ENCODE measurements around the gene FEZF2.
A peak's percentile ranks its signal among the peaks of the same experiment; 100 is the strongest.

FEZF2 gene

GRCh38 chr3:62372621-62373041 is 719 bp downstream of the FEZF2 start:
- DNase-seq (ENCODE audit: low read depth) = no peak

DNA sequence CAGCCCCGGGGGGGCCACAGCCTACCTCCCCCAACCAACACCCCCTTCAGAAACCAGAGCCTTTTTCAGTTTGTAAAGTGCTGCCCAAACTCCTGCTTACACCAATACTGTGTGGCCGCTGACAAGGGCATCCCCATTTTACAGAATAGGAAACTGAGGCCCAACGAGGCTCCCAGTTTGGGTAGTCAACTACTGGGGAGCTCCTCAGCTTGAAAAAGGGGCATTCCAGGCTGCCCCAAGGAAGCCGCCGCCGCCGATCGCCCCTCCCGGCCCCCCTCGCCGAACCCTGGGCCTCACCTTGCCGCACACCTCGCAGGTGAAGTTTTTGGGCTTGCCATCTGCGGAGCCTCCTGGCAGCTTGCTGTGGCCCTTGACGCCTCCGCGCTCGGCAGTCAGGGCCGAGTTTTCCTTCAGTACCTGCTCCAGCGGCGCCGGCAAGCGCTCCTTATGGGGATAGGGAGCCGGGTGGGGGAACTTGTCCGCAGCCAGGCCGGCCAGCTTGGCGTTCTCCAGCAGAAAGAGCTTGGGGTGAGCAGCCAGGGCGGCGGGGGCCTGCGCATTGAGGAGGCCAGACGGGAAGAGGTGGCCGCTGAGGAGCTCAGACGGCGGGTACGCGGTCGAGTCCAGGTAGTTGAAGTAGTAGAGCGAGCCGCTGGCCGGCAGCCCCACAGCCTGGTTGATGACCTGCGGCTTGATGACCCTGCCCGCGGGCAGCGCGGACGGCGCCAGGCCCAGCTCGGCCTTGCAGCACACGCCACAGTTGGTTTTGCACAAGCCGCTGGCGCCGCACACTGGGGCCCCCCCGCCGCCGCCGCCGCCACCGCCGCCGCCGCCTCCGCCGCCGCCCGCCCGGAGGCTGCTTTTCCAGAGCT is 1.4 kb downstream of the FEZF2 start:
- no peak for DNase-seq (ENCODE audit: low read depth)

DNA sequence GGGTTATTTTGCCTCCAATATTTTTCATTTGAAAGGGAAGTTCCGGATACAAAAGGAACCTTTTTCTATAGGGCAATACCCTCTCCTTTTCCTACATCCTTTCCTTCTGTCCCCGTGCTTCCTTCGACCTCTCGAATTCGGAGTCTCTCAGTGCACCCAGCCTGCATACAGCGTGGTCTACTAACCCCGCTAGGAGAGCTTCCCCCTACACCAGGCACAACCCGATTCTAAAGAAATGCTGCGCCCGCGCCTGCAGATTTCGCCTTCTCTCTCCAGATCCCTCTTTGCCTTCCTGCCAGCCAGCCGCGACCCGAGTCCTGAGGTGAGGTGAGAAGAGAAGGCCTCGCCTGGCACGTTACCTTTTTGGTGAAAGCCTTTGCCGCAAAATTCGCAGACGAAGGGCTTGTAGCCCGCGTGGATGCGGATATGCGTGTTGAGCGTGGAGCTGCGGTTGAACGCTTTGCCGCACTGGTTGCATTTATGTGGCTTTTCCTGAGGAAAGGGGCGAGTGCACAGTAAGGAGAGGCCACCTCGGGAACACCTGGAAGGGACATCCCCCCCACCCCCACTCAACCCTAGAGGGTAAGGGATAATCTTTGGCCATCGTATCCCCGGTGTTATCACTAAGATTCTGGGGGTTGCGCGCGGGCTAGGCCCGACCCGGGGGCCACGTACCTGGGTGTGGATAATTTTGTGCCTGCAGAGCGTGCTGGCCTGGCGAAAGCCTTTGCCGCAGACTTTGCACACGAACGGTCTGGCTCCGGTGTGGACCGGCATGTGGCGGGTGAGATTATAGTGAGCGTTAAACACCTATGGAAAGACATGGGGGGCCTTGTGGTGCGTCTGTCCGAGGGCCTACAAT is 2.3 kb downstream of the FEZF2 start:
- DNase-seq (ENCODE audit: low read depth) = no peak

DNA sequence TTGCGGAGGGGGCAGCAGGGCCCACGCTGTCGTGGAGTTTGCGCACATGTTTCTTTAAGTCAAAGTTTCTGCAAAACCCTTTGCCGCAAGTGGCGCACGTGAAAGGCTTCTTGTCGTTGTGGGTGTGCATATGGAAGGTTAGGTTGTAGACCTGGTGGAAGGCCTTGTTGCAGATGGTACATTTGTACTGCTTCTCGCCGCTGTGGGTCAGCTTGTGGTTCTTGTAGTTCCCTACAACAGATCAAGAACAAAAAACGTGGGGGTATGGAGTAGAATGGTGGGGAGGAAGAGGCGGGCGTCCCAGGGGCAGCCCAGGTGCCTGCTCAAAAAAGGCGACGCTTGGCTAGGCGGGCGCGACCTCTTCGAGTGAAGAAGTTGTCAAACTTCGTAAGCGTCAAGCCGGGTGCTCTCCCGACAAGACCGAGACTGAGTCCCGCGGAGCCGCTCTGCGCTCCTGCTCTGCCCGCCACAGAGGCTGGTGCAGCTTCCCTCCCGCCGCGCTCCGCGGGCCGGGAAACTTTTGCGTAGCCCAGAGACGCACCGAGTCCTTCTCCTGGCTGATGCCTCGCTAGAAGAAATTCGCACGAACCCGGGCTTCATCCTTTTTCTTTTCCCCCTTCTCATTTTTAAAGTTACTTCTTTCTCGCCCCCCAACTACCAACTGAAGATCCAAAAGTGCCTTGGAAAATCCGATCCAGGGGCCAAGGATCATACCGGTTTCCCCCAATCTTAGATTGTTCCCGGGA is 3.1 kb downstream of the FEZF2 start:
- no peak for DNase-seq (ENCODE audit: low read depth)

DNA sequence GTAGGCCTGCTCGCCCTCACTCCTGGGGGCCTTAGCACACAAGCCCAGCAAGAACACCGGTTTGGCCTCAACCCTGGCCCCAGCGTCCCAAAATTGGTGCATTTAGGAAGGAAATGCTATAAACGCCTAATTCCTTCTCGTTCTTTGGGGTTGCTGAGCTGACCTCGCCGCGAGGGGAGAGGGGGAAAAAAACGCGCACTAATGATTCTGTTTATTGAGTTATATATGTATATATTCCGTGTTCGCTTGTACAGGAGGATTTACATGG is 3.9 kb downstream of the FEZF2 start:
- no peak for DNase-seq (ENCODE audit: low read depth)

GRCh38 chr3:62368705-62369475 is 4.5 kb downstream of the FEZF2 start:
- DNase-seq (ENCODE audit: low read depth) = no peak

- DNase-seq (ENCODE audit: low read depth) = no peak
Observed at GRCh38 chr3:62368290-62368704, 5.1 kb downstream of the FEZF2 start.

GRCh38 chr3:62367763-62368195 is 5.6 kb downstream of the FEZF2 start:
- no peak for DNase-seq (ENCODE audit: low read depth)

DNA sequence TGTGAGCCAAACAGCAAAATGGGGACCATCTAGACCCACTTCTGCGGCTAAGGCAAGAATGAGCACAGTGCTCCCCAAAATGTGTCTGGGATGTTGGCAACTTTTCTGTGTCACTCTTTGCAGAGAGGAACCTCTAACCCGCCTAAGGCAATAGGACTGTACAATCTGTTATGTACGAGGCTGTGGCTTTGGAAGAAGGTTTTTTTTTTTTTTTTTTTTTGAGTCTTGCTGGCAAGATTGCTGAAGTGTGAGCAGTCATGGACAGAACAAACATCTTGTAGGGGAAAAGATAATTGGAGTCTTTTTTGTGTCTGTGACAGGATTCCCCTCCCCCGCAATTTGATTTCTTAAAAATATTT is 7.2 kb downstream of the FEZF2 start:
- no peak for DNase-seq (ENCODE audit: low read depth)

- DNase-seq (ENCODE audit: low read depth) = no peak
Observed at GRCh38 chr3:62365391-62366125, 7.8 kb downstream of the FEZF2 start.

DNA sequence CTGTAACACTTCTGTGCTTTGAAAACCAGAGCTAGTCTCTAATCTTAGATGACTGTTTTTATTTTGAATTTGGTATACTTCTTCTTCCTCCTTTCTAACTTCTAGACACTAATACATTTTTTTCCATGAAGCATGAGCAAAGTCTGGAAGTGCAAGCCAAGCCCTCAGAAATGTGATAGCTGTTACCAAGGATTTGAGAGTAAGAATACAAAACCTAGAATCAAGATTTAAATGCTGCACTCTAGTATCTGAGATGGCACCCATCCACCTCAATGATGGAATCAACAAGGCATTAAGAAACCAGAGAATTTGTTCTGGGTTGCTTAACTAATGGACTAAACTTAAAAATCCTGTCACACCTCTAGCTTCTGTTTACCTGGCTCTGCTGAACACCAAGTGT is 9.2 kb downstream of the FEZF2 start:
- DNase-seq (ENCODE audit: low read depth) = no peak

GRCh38 chr3:62363275-62363674 is 10.1 kb downstream of the FEZF2 start:
- DNase-seq (ENCODE audit: low read depth) = no peak

DNA sequence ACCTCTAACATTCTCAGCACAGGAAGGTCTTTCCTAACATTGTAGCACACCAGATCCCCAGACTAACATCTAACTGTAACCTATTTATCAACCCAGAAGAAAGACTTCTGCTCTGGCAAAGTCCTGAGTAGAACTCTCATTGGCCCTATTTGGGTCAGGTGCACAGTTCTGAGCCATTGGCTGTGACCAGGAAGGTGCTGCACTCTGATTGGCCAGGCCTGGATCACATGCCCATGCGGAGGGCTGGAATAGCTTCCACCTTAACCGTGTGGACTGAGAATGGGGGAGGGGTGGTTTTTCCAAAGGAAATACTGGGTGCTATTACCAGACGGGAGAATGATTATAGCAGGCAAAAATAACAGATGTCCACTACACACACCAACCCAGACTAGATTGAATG is 11.5 kb downstream of the FEZF2 start:
- no peak for DNase-seq (ENCODE audit: low read depth)

DNA sequence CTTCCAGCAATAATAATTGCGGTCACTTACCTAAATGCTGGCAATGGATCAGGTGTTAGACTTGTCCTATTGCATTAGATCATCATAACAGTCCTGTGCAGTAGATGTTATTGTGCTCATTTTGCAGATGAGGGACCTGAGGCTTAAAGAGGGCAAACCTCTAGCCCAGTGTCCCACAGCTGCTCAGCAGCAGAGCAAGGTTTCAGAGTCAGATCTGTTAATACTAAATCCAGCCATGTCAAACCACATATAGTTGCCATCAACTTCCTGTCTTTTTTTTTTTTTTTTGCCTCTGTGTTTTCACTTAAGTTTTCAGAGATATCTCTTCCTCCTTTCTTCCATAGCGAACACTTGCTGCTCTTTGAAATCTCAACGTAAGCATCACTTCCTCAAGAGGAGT is 12.1 kb downstream of the FEZF2 start:
- DNase-seq (ENCODE audit: low read depth) = no peak

- no peak for DNase-seq (ENCODE audit: low read depth)
Observed at GRCh38 chr3:62359531-62359930, 13.8 kb downstream of the FEZF2 start.

GRCh38 chr3:62356356-62356755 is 17.0 kb downstream of the FEZF2 start:
- no peak for DNase-seq (ENCODE audit: low read depth)

DNA sequence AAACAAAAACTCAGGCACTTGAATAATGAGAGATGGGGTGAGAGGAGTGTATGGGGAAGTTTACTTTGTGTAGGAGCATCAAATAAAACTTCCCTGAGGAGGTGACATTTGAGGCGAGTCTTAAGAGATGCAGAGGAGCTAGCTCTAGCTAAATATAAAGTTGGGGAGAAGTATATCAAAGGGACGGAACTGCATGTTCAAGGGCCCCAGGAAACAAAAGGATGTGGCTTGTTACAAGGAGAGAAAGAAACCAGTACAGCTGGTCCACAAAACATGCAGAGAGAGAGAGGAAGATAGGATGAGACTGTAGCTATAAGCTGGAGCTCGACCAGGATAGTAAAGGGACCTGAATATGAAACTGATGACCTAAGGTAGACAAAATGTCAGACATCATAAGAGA is 17.6 kb downstream of the FEZF2 start:
- no peak for DNase-seq (ENCODE audit: low read depth)

DNA sequence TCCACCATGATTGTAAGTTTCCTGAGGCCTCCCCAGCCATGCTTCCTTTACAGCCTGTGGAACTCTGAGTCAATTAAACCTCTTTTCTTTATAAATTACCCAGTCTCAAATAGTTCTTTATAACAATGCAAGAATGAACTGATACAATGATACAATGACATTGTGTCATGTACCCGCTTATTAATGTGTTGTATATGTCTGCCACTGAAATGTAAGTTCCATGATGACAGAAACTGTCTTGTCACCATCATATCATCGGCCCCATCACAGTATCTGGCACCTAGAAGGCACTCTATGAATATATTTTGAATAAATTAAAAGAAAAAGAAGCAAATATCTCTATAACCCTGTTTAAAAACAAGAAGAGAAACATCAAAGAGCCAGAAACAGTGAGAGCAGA is 29.6 kb downstream of the FEZF2 start:
- no peak for DNase-seq (ENCODE audit: low read depth)

GRCh38 chr3:62335196-62335595 is 38.2 kb downstream of the FEZF2 start:
- DNase-seq (ENCODE audit: low read depth) = no peak

- DNase-seq (ENCODE audit: low read depth) = peak; percentile 8
Observed at GRCh38 chr3:62332835-62333244, 40.5 kb downstream of the FEZF2 start.

GRCh38 chr3:62332017-62332416 is 41.3 kb downstream of the FEZF2 start:
- no peak for DNase-seq (ENCODE audit: low read depth)

All from amniotic epithelial cell (primary cell).